ENCODE measurements around the gene AMIGO3.

Gene AMIGO3

GRCh38 chr3:49667701-49668413 is 51.6 kb downstream of the AMIGO3 start:
- no peak for DNase-seq (ENCODE audit: low spot score)

Measured in AG08395 (cell line).